GM18861 (cell line): Measurements from ENCODE around the gene GRIK3.

Experiments used
- ATAC-seq: cut with Tn5 transposase; IDR thresholded peaks from one replicate; pipeline ENCODE4 v1.9.1; 2021; ENCODE audit not compliant: unreplicated experiment

Gene GRIK3

DNA sequence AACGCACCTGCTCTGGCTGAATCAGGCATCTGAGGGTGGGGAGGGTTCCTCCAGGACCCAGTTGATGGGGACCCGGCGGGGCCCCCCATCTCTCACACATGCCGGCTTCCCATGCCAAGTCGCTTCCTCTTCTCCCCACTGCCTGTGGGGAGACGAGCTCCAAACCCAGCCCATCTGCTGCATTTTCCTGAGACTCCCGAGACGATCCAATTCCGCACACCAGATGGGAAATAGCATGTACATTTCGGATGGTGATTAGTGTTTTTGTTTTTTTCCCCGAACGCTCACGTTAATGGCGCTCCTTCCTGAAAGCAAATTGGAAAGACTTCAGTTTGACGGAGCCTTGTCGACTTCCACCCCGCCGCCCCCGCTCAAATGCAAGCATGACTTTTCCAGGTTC, 13.2 kb upstream of the GRIK3 start:
- ATAC-seq, result no peak

DNA sequence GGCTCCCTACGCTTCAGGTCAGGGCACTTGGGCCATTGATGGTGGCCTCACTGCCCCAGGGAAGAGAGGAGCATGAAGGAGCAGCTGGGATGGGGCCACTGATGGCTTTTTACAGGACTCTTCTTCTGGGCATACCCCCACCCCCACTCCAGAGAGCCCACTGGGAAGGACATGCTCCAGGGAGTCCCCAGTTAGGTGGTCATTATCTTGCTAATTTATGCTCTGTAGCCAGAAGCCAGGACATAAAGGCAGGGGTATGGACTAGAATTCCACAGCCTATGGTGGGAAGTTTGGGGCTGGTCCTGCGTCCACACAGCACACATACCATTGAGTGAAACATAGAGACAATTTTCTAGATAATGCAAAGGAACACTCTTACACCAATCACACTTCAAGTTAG, 8.8 kb upstream of the GRIK3 start:
- ATAC-seq, result no peak

- ATAC-seq, result no peak
Observed at GRCh38 chr1:37042506-37042905, 8.2 kb upstream of the GRIK3 start.

- ATAC-seq, result no peak
Observed at GRCh38 chr1:37041483-37041882, 7.2 kb upstream of the GRIK3 start.

GRCh38 chr1:37040773-37041172, 6.5 kb upstream of the GRIK3 start:
- ATAC-seq, result no peak

DNA sequence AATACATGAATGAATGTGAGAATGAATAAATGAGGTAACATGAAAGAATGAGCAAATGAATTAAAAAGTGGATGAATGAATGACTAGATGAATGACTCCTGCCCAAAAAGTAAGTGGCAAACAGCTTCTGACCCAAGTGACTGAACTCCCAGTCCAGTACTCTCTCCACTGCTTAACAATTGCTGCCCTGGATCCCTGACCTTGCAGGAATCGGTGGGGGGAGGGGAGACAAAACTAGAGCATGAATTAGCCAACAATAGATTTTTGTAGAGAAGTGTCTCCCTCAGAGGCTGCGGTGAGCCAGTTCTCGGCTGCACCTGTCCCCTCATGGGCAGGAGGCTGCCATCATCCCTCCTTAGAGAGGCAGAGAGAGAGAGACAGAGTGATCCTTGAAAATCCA, 5.9 kb upstream of the GRIK3 start:
- no peak for ATAC-seq

DNA sequence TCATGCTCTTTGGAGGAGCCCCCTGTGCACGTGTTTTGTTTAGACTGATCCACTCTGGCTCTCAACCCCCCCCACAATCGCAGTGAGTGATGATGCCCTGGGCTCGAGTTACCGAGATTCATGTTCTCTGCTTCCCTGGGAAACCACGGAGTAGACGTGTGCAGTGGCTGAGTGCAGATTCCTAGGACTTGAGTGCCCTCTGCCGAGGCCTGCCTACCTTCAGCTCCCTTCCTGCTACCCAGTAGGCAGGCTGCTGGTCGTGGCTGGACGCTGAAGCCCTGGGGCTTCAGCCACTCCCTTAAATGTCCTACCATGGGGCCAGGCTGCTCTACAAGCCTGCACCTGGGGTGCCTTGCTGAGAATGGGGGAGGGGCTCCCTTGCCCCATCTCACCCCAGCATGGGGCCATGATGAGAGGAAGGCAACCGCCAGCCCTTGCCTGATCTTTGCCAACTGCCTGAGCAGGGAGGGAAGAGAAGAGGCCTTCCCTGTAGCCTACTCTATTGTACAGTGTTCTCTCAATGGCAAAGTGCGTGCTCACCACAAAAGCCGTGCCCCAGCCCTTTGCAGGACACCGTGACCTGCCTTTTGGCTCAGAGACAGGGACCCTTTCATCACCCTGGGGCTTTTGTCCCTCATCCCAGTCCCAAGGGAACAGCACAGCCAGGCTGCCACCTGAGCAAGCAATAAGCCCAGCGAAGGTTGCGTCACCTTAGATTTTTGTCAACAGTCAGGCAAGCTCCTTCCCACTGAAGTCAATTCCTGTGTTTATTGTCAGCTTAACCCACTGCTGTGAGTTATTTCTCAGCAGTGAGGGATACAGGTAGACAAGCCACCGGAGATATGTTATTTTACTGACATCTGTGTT, 4.1 kb upstream of the GRIK3 start:
- no peak for ATAC-seq

DNA sequence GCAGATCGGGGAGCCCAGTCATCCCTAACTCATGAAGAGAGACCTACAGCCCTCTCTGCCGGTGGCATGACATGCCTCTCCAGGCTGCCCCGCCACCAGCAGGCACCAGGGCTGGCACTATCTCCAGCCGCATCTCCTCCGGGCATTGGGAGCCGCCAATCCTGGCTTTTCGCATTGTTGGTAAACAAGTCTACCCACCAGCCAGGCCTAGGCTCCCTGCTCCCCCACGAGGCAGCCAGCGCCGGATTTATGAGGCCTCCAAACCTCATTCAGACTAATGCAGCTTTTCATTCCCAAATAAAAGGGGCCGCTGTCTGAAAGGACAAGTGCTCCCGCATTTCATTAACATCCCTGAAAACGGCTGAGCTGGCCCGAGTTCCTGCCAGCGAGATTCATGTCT, 3.4 kb upstream of the GRIK3 start:
- no peak for ATAC-seq

DNA sequence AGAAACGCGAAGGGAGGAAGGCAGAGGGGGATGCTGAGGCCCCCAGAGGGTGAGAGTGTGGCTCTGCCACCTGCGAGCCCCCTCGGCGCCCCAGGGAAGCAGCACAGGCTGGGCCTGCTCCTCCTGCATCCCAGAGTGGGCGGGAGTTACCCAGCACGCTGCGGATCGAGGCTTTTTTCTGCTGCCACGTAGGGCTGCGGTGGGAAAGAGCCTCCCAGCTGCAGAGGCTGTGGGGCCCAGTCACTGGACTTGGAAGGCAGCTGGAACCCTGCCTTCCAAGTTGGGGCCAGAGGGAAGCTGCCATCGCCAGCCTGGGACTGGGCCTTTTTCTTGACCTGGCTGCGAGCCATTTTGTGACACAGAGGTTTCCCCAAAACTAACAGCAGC, 2.3 kb upstream of the GRIK3 start:
- ATAC-seq, result no peak

DNA sequence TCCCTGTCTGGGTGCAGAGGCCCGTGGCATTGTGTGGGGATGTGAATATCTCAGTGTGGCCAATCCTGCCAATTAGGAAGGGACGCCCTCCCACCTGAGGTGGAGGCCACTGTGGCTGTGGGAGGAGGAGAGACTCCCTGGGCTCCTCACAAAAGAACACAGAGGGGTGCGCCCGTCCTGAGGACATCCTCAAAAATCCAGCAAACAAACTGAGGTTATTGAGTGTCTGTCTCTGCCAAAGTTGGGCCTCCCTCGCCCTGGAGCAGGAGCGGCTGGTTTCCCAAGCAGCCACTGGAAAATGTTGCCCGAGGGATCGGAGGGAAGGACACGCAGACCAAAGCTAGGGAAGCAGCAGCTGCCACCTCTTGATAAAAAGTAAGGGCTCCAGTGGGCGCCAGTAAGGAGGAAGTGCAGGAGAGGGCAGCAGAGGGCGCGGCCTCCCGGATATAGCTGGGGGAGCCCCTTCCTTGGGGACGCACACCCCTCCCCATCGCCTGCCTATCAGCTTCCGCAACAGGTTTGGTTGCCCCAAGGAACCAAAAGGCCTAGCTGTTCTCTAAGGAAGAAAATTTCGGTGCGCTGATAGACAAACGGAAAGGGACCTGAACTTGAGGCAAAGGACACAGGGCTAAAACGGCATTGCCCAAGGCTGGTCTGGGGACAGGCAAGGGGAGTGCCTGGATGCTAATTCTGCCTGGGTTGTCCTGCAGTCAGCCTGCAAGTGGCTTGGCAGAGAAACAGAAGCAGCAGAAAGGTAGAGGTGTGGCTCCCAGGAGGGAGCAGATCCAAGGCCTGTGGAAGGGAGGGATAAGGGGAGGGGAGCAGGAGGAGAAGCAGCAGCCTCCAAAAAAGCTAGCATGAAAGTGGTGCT, 1.7 kb upstream of the GRIK3 start:
- no peak for ATAC-seq

GRCh38 chr1:37035014-37035691, 838 bp upstream of the GRIK3 start:
- no peak for ATAC-seq

- ATAC-seq, result no peak
Observed at GRCh38 chr1:37033355-37034101, 787 bp downstream of the GRIK3 start.

DNA sequence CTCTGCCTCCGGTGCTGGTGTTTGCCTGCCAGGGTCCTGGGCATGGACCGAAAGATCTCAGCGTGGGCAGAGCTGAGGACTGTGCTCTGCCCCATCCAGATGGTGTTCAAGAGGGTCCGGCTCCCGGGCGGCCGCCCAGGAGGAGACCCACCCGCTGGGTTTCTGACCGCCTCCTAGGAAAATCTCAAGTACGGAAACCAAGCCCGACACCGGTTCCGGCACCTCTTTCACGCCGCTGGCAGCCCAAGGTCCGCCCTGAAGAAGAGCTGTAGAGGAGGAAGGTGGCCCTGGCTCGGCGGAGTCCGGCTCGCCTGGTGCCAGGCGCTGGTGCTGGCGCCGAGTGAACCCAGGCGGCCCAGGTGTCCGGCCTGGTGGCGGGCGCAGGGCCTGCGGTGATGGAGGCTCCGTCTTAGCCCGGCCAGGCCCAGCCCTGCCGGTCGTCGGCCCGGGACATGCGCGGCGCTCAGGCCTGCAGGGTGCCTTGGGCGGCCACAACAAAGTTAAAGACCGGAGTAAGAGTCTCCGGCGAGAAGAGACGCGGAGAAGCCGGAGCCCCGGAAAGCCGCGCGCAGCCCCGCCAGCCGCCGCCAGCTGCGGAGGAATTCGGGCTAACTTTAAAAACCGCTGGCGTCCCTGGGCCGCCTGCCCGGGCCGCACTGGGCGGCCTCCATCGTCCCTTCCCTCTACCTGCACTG, 1.5 kb downstream of the GRIK3 start:
- no peak for ATAC-seq

GRCh38 chr1:37031871-37032270, 2.4 kb downstream of the GRIK3 start:
- ATAC-seq, result no peak

DNA sequence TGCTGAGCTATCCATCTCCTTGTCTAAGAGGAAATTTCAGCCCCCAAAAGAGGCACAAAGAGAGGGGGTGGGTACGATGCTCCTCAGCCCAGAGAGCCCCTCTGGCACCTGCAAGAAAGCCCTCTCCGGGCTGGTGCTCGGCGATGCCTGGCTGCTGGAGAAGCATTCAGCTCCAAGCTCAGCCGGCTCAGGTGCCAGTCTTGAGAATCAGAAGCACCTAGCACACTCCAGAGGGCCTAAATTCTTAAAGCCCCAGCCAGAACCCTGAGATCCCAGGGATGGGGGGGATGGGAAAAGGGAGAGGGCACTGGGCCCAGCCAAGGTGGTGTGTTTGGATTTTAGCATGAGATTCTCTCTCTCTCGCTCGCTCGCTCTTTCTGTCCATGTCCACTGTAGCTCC, 2.9 kb downstream of the GRIK3 start:
- no peak for ATAC-seq

GRCh38 chr1:37028981-37029617, 5.2 kb downstream of the GRIK3 start:
- ATAC-seq, result no peak

DNA sequence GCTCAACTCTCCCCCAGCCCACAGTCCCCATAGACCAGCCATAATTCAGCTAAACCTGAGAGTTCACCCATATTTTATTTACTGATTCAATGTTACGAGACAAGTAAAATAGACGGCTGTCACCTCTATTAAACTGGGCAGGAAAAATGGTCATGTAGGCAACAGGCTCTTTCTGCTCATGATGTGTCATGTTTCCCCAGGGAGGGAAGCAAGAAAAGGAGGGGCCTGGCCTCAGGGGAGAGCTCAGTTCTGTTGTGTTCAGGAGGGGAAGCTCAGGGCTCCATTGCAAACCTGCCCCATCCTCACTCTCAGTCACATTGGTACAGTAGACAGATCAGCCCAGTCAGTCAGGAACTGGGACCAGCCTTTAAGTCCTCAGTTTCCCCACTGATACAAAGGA, 12.8 kb downstream of the GRIK3 start:
- no peak for ATAC-seq

- no peak for ATAC-seq
Observed at GRCh38 chr1:37020653-37021277, 13.6 kb downstream of the GRIK3 start.

- no peak for ATAC-seq
Observed at GRCh38 chr1:37018510-37018909, 15.8 kb downstream of the GRIK3 start.
